Measurements from ENCODE around the gene TNIP2. TPM values are rescaled to one million over a fixed set of nuclear protein-coding genes. Genes with fewer than 3 reads are reported as not detected.
A peak's percentile ranks its signal among the peaks of the same experiment; 100 is the strongest.

TNIP2 gene
- total RNA-seq, 2 donors from 2014 or later: 67.3 to 84.8 TPM

- Histone ChIP-seq H3K9me3 (no peaks in the 10 kb centered on the region), H3K27me3 (replicated peaks; ENCODE audit: insufficient read depth) (no peaks in the 10 kb centered on the region), H3K27ac (peak overlapping the region; percentile 54 to 77), H3K4me3 (peak overlapping the region; percentile 100), H3K36me3 (no peaks in the 10 kb centered on the region), H3K4me1 (ENCODE audit: control insufficient read depth in 1 of 2, low read depth in 2 of 2) (peaks cover 8 to 12% of the 10 kb centered on the region in 2 donors)
- TF ChIP-seq CTCF (IDR thresholded peaks at IDR 0.05): no peak
- ATAC-seq (ENCODE audit: insufficient number of reproducible peaks, low FRiP score, low read depth) (no peak), DNase-seq (ENCODE audit: low spot score) (no peak)
Measured at GRCh38 chr4:2756691-2757350, 685 bp upstream of the TNIP2 start.

- no peak for TF ChIP-seq CTCF (IDR thresholded peaks at IDR 0.05)
- DNase-seq (ENCODE audit: low spot score) (no peak), ATAC-seq (ENCODE audit: insufficient number of reproducible peaks, low FRiP score, low read depth) (no peak)
- H3K4me1 ChIP-seq (ENCODE audit: control insufficient read depth in 1 of 2, low read depth in 2 of 2): peaks cover 8 to 12% of the 10 kb centered on the region in 2 donors
- no peaks in the 10 kb centered on the region for H3K27me3 ChIP-seq (replicated peaks; ENCODE audit: insufficient read depth)
- peak overlapping the region; percentile 100 for H3K4me3 ChIP-seq
- H3K36me3 ChIP-seq: no peaks in the 10 kb centered on the region
- H3K9me3 ChIP-seq: no peaks in the 10 kb centered on the region
- peak overlapping the region; percentile 59 to 84 for H3K27ac ChIP-seq
Measured at GRCh38 chr4:2754848-2755819, 1.0 kb downstream of the TNIP2 start.

GRCh38 chr4:2753436-2753835, 2.7 kb downstream of the TNIP2 start:
- Histone ChIP-seq H3K36me3 (no peaks in the 10 kb centered on the region), H3K27me3 (replicated peaks; ENCODE audit: insufficient read depth) (no peaks in the 10 kb centered on the region), H3K4me3 (no peak overlapping the region), H3K4me1 (ENCODE audit: control insufficient read depth in 1 of 2, low read depth in 2 of 2) (peaks cover 8 to 12% of the 10 kb centered on the region in 2 donors), H3K9me3 (no peaks in the 10 kb centered on the region), H3K27ac (no peak overlapping the region)
- no peak for DNase-seq (ENCODE audit: low spot score)
- TF ChIP-seq CTCF (IDR thresholded peaks at IDR 0.05): no peak
- ATAC-seq (ENCODE audit: insufficient number of reproducible peaks, low FRiP score, low read depth): no peak

GRCh38 chr4:2750719-2751605, 5.2 kb downstream of the TNIP2 start:
- Histone ChIP-seq H3K9me3 (no peaks in the 10 kb centered on the region), H3K4me3 (no peak overlapping the region), H3K27me3 (replicated peaks; ENCODE audit: insufficient read depth) (no peaks in the 10 kb centered on the region), H3K36me3 (peaks cover 12% of the 10 kb centered on the region), H3K27ac (no peak overlapping the region), H3K4me1 (ENCODE audit: control insufficient read depth in 1 of 2, low read depth in 2 of 2) (peaks cover 8 to 24% of the 10 kb centered on the region in 2 donors)
- no peak for DNase-seq (ENCODE audit: low spot score)
- TF ChIP-seq CTCF (IDR thresholded peaks at IDR 0.05): no peak
- ATAC-seq (ENCODE audit: insufficient number of reproducible peaks, low FRiP score, low read depth): no peak

All from thoracic aorta (tissue), 2 donors.